DMS153 (cell line): ENCODE results near the gene COL12A1.
A peak's percentile ranks its signal among the peaks of the same experiment; 100 is the strongest.

ENCODE experiments used
- DNase-seq: peaks from one replicate; lab custom pipeline; 2025; lab: John Stamatoyannopoulos, UW

The COL12A1 gene

DNA sequence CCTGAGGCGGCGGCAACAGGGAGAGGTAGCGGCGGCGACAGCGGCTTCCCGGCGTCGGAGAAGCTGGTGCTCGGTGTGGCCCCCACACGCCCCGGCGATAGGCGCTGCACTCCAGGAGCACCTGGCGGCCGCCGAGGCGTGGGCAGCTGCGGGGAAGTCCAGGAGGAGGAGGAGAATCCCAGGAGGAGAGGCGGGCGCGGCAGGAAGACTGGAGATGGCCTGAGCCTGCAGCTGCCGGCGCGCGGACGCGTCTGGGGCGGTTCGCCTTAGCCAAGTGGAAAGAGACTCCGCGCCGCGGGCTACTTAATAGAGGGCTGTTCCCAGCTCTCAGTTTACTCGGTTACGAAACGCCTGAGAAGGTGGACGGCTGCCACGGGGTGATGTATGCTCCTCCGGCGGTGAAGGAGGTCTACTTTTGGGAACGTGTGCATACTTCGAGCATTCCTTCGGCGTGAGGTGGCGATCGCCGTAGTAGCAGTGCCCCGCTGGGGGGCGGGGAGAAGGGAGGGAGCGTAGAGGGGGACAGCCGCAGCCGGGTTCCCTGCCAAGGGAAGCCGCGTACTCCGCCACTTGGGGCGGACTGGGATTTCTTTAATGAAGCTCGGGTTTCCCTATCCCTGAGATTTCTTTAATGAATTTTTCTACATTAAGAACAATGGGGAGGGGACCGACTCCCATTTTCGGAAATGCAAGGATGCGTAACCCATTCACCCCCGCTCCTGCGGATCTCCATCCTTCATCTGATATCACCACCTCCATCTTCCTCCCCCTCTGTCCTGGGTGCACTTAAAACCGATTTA lies at the start of gene COL12A1:
TSS of gene COL12A1 (minus strand) at position 278 of the 800 bp plus-strand sequence. CDS start 3,261 bp downstream, outside the sequence.
- peak; percentile 41 for DNase-seq

DNA sequence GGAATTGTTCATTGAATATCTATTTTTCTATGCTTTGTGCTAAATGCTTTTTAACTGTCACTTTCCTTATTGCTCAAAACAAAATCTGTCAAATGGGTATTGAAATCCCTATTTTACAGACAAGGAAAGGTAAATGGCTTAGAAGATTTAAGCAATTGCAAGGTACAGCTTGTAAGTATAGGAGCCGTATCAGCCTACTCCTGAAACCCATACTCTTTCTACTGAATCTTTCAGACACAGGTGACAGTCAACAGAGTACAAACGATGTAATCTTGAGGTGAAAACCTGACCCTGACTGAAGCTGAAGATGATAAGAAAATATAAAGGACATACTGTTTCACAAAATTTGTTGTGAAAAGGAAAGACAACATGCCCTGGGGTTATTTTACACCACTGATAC lies 44.7 kb upstream of the COL12A1 start:
- DNase-seq = no peak

DNA sequence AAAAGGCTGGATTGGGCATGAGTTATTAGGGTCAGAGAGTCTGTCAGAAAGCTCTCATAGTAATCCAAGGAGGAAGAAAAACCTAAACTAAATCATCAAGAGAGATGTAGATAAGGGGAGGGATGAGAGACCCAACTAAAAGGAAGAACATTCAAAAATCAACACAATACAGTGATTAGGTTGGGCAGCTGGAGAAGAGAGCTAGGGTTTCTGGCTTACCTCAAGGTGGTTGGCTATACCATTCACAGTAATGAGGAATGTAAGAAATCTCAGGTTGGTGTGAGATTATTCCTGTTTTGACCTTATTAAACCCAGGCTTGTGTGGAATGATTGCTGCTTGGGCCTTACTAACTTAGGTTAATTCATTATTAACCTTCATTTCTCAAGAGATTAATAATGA lies 44.0 kb upstream of the COL12A1 start:
- DNase-seq = no peak

DNA sequence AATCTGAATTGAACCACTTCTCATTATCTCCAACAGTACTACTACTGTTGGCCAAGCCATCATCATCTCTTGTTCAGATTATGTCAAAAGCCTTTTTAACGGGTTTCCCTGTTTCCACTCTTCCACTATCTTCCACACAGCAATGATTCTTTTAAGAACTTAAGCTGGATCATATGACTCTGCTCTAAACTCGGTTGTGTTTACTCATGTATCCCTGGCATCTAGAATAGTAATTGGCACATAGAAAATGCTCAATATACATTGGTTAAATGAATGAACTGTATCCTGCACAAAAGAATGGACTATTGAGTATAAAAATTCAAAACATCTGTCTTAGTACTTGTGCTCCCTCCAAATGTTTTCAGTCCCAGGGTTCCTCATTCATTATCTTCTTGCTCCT lies 40.5 kb upstream of the COL12A1 start:
- no peak for DNase-seq

DNA sequence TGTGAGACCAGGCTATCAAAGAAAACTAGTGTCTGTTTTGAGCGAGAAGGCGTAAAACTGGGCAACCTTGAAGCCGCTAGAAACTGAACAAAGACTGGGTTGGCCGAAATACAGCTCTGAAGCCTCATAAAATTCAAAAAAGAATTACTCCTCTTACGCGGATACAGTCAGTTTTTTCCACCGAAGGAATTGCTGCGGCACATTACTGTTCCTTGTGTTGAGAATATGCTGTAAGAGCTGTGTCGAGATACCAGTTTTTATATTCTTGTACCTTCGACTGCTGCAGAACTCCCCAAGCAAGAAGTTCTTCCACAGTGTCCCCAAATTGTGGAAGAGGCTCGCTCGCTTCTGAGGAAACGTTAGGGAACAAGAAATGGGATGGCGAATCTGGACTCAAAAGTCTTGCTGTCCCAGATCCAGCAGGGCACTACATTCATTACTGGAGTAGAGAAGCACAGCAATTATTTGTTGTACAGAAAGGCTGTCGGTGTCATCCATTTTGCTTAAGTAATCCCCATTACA lies 38.3 kb upstream of the COL12A1 start:
- no peak for DNase-seq

DNA sequence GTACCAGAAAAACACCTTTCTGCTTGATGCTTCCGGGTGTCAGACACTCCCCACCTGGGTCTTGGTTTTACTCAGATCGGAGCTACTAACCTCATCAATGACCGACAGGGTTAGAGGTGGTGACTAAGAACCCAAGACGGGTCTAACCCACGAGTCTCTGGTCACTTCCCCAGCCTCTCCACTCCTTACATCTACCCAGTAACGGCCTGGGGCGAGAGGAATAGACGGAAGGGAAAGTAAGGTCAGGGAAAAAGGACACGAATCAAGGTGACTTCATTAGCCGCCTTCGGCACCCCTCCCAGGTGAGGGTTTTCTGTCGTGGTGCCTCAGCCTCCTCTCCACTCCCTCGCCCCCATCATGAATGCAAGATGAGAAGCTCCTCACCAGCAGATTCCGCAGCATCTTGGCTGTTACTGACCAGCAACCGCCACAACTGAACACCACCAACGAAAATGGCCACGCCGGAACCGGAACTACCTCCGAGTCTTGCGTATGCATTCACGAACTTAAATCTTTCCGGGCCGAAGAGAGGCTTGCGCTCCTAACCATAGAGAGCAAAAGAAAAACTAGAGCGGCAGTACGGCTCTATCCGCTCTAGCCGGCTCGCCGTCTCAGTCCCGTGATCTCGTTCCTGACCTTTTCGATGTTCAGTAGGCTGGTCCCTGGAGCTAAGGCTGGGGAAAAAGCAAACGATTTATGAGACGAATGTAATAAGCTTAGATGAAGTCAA lies 37.6 kb upstream of the COL12A1 start, which contains the start of gene COX7A2:
TSS of gene COX7A2 (minus strand) at position 469 of the 730 bp plus-strand sequence. CDS start at position 402, 67 bp downstream.
- DNase-seq = peak; percentile 99

DNA sequence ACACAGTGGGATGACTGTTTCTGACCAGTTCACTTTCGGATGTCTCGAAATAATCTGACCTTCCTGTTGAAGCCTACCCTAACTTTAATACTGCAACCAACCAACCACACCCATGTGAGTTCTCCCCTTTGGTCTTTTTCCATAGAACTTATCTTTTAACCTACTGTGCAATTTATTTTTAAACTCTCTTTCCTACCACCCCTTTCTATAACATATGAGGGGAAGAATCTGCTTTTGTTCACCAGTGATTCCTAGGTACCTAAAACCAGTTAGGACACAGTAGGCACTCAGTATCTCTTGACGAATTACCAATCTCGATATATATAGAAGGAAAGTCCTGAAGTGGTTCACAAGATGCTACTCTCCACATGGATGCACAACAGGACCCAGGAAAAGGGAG lies 30.8 kb upstream of the COL12A1 start:
- no peak for DNase-seq

DNA sequence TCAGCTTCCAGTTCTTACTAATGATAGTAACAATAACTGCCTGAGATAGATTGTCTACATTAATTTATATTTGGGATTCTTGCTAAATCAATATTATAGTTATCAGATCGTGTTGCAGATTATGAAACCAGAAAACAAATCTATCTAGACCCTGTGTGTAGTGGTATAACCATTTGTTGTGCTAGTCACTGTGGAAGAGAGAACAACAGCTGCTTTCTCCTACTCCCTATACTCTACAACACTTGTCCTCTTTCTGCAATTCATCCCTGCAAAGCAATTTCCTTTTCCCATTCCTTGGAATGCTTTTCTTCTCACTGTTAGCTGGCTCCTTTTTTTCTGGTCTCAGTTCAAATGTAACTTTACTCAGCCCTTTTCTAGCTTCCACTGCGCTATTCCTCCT lies 29.4 kb upstream of the COL12A1 start:
- DNase-seq = no peak

DNA sequence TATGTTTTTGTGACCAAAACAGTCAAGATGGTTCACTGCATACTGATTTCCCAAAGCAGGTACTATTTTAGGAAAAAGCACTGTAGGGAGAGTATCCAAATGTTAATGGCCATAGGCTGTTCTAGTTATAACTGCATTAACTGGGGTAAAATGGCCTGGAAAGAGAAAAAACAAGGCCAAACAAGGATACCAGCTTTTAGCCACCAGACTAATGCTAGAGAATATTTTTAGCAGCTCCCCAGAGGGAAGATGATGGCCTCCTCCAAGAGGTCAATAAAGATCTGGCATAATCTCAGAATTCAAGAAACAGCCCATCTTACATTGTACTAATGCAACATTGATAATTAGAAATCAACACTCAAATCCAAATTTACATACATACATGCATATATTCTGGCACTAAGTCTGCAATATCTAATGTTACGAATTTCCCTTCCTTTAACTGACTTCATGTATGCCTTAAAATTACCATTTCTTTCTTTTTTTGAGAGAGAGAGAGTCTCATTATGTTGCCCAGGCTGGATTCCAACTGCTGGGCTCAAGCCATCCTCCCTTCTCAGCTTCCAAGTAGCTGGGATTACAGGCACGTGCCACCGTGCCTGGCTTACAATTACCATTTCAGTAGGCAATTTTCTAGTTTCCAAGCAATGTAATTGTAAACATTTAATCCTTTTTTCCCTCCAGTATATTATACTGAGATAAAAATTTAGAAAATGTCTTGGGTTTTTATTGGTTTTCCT lies 28.4 kb upstream of the COL12A1 start:
- no peak for DNase-seq

DNA sequence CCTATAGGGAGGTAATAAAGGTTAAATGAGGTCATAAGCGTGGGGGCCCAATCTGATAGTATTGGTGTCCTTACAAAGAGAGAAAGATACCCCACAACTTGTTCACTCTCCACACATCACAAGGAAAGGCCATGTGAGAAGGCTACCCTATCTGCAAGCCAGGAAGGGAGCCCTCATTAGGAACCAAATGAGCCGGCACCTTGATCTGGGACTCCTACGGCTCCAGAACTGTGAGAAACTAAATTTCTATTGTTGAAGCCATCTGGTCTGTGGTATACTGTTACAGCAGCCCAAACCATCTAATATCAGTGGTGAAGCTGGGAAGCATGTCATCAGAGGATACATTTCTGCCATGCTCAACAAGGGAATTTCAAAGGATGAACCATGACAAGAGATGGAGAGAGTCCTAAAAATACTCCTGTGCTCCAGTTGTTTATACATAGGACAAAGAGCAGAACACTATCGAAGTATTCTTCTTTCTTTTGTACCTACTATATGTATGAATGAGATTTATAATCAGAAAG lies 27.3 kb upstream of the COL12A1 start:
- no peak for DNase-seq

DNA sequence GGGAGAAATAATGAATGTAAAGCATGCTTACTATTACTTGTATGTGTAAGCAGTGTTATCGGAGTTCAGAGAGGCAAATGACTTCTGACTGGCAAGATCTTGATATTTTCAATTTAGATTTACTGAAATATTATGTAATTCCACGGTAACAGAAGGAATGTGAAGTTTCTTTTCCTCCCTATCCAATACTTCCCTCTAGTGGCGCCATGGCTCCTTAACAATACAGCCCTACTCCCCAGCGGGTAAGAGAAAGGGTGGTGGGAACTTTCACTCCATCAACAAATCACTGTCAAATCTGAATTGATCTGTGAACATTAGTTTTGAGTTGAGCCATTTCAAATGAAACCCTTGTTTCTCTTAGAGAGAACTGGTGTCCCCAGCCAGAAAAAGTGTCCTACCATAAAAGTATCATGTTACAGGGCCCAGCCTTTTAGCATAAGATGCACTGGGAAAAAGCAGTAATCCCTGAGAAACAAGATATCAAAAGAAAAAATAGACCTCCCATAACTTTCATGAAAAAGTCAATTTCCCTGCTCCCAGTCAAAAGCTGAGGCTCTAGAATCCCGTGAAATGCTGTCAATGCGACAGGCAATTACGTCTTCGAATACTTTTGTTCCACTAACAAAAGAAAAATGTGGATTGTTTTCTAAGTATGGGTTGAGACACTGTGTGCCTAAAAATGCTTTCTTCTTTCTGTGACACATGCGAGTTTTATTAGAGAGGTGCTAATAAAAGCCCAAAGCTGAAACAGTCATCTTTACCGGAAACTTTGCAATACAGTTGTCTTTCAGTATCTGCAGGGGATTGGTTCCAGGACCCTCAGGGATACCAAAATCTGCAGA lies 24.9 kb upstream of the COL12A1 start:
- DNase-seq = peak; percentile 17

DNA sequence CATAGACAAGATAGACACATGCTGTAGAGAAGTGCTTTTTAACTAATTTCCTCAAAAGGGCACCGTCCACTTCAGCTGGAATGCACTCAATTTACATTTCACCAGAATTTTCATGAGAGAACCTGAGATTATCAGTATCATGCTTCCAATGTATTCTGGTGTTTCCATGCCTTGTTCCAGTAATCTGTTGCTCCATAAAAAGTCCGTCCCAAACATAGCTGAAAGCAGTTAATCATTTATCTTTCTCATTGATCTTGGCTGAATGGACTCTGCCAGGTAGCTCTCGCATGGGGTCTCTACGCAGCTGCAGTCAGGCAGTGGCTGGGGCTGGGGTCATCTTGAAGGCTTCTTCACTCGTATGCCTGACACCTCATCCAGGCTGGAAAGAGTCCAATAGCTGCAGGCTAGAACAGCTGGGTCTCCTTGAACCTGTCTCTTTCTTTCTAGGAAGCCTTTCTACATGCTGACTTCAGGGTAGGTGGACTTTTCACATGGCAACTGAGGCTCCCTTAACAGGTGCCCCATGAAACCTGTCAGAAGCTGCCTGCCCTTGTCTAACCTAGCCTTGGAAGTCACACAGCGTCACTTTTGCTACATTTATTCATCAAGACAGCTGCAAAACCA lies 18.6 kb upstream of the COL12A1 start:
- DNase-seq = no peak

DNA sequence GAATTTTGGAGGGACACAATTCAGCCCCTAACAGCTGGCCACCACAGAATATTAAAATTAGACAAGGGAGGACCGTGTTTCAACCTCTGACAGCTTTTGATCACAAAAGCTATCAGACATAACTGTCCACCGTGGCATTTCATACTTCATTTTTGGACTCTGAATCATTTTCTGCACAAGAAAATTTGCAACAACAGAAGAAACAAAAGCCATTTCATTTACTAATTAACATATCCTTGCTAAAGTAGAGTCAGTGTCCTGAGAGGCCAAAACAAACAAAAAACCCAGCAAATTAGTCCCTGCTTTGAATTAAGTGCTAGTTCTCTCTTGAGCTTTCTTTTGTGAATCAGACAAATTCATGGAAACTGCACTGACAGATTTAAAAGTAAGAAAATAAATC lies 17.6 kb upstream of the COL12A1 start:
- no peak for DNase-seq

DNA sequence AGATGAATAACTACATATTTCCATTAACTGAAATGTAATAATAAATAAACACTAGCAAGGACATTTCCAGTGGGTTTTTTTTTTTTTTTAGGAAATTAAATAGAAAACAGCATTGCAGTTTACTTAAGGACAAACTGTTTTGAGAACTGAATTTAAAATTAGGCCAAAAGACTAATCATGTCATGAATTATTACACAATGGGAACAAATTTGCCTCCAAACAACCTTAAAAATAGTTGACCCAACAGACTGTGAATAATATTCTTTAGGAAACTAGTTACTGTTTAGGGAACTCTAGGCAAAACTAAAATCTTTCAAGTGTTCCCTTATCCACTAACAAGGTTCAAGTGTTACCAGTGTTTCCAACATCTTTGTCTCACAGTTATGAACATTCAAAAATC lies 16.4 kb upstream of the COL12A1 start:
- no peak for DNase-seq

DNA sequence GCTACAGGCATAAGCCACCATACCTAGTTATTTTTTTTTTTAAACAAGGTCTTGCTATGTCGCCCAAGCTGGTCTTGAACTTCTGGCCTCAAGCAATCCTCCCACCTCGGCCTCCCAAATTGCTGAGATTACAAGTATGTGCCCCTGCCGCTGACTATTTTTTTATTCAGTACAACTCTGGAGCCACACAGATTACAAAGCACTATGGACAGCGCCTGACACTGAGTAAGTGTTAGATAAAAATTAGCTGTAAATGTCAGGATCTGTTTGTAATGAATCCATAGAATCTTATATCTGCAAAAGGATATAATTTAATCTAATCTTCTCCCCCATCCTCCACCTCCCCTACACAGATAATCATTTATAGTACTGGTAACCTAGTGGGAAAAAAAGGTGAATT lies 15.3 kb upstream of the COL12A1 start:
- no peak for DNase-seq

DNA sequence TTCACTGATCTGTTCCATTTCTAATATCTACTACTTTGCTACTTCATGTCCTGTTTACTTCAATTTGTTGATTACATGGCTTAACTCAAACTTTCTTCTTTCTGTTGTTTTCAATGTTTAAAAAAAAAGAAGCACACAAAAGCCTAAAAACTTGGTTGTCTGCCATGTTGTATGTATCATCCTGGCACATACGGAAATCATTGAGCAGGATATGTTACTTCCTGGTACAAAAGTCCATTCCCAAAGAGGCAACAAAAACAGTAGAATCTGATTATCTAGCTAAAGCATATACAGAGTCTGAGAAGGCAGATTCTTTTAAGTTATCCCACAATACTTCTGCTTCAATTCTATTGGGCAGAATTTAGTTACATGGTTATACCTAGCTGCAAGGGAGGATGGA lies 14.5 kb upstream of the COL12A1 start:
- no peak for DNase-seq

DNA sequence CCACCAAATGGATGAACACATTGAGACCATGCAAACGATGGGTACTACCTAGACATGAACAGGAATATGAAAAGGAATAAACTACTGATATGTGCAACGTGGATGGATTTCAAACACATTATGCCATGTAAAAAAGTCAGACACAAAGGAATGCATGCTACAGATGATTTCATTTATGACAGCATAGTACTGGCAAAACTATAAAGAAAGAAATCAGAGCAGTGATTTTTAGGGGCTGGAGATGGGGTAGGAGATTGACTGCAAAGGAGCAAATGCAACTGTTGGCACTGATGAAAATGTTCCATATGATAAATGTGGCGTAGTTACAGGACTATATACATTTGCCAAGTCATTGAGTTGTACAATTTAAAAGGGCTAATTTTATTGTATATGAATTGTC lies 13.4 kb upstream of the COL12A1 start:
- no peak for DNase-seq

DNA sequence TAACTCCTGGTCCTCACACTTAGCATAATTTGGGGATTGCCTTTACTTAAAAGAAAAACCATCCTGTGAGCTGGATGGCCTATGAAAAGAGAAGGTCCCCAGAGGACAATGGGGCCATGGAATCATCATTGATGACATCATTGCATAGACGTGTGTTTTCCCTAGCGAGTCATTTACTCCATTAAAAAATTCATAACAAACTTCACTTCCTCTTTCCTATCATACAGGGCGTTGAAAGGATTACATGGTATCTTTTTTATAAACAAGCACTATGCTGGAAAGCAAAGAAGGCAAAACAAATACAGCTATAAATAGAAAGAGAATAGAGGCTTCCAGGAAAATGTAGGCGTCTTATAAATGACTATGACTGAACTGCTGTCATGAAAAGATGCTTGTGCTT lies 11.3 kb upstream of the COL12A1 start:
- DNase-seq = peak; percentile 40

DNA sequence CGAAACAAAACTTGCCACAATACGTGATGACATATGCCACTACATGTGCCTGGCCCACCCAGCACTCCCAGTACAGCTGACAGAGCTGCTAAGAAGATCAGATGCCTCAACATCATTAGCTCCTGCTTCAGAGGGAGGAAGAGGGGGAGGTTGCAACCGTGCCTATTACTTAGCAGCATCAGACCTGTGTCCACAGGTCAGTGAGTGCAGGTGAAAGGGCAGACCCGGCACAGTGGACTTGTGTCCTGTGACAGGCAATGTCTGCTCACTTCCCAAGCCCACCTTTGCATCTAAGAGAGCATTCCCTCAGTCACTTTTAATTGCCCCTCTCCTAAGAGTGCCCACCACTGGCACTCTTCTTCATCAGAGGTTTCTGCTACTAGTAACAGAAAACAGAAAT lies 9.4 kb upstream of the COL12A1 start:
- DNase-seq = no peak

DNA sequence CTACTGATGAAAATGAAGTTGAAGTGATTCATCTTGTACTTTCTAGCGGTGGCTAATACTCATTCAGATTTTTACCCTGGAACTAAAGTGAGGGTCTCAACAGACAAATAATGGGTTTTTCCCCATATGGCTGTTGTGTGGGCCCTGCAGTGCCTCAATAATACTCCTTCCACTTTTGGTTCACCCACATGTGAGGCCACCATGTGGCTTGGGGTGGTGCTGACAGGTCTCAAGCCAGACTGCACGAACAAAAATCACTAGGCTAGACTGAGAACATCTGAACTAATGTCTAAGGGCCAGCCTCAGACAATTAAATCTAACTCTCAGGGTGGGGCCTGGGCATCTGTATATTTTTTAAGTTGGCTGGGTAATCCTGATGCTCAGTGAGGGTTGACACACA lies 7.9 kb upstream of the COL12A1 start:
- no peak for DNase-seq

DNA sequence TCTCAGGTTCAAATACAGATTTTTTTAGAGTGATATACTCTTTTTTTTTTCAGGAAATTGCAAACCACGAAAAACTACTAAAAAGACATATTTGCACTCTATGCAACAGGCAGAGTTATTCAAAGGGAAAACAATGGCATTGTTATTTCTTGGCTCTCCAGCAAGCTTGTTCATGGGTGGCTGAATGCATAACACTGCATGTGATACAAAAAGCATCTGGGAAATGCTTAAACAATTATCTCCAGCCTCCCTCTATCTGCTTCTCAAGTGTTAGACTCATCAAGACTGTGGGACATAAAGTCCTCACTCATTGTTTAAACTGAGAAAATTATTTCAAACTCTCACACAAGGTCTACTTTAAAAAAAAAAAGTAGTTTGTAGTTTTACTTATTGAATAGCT lies 7.3 kb upstream of the COL12A1 start:
- DNase-seq = no peak
